PFSK-1 (cell line): ENCODE measurements around the gene NCAM1.

ENCODE experiments used
- FOXP2 ChIP-seq: optimal IDR thresholded peaks from 2 replicates; pipeline ENCODE3; 2011; ENCODE audit warnings: borderline replicate concordance, control low read depth, inconsistent platforms; ENCODE audit not compliant: insufficient read depth; ENCODE audit errors: extremely low read length, extremely low read depth
- POLR2AphosphoS5 ChIP-seq: IDR thresholded peaks from 2 replicates; pipeline ENCODE4 v1.6.1; 2012; ENCODE audit warnings: low read depth, mild to moderate bottlenecking, control low read depth, low read length, moderate library complexity
- REST ChIP-seq, 2 experiments: IDR thresholded peaks; 2 replicates each; pipeline versions ENCODE4 v1.6.1 to v1.8.0; 2011 to 2012; ENCODE audit warnings: low read depth in 2 of 2, low read length in 2 of 2, control low read depth in 1 of 2, inconsistent platforms in 1 of 2, mild to moderate bottlenecking in 1 of 2, moderate library complexity in 1 of 2; ENCODE audit not compliant: insufficient read depth in 1 of 2
- SIN3A ChIP-seq: IDR thresholded peaks from 2 replicates; pipeline ENCODE4 v1.6.1; 2012; ENCODE audit warnings: mild to moderate bottlenecking, low read length, moderate library complexity, borderline replicate concordance; ENCODE audit not compliant: insufficient read depth
- TAF1 ChIP-seq: IDR thresholded peaks from 2 replicates; pipeline ENCODE4 v1.6.1; 2012; ENCODE audit warnings: low read length, control low read depth, borderline replicate concordance; ENCODE audit not compliant: insufficient read depth

The NCAM1 gene

GRCh38 chr11:113119966-113120736 is 158.9 kb downstream of the NCAM1 start:
- TF ChIP-seq SIN3A (no peak), TAF1 (no peak), FOXP2 (no peak), POLR2AphosphoS5 (no peak), REST (IDR thresholded peaks at IDR 0.05; ENCODE audit: insufficient read depth in 1 of 2, low read depth in 2 of 2, low read length in 2 of 2) (no peak)

DNA sequence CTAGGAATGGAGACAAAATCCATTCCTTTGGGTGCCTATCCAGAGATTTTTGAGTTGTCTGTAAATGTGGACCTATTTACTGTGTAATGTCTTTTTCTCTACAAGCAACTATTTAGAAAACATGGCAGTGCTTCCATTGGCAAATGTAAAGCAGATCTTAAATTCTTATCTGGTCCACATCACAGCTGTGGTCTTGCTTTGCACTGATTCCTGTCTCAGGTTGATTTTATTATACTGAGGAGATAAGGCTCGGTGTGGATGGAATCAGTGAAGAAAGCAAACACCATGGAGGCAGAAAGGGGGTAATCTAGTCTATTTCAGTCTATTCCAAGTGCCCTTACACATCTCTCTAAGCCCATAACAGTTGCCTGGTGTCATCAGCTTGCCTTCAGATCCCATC is 160.5 kb downstream of the NCAM1 start:
- TF ChIP-seq FOXP2 = no peak
- no peak for TF ChIP-seq POLR2AphosphoS5
- TF ChIP-seq TAF1 = no peak
- no peak for TF ChIP-seq SIN3A
- no peak for TF ChIP-seq REST (IDR thresholded peaks at IDR 0.05; ENCODE audit: insufficient read depth in 1 of 2, low read depth in 2 of 2, low read length in 2 of 2)

DNA sequence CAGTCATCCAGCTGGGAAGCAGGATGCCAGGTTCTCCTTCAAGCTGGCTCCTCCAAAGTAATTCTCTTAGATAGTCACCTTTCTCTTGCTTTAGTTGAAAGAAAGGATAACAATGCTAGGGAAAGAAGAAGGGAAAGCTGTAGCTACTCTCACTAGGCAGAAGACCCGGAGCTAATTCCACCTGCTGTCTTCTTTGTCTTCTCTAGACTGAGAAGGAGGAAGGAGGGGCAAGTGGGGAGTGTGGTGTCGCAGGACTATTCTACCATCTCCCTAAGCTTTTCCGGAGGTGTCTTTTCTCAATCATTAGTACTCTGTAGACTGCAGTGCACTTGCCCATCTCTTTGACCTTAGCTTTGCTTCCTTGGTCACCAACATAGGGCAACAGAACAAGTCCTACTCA is 162.8 kb downstream of the NCAM1 start:
- TF ChIP-seq REST (IDR thresholded peaks at IDR 0.05; ENCODE audit: insufficient read depth in 1 of 2, low read depth in 2 of 2, low read length in 2 of 2) = no peak
- TF ChIP-seq TAF1 = no peak
- TF ChIP-seq POLR2AphosphoS5 = no peak
- no peak for TF ChIP-seq SIN3A

DNA sequence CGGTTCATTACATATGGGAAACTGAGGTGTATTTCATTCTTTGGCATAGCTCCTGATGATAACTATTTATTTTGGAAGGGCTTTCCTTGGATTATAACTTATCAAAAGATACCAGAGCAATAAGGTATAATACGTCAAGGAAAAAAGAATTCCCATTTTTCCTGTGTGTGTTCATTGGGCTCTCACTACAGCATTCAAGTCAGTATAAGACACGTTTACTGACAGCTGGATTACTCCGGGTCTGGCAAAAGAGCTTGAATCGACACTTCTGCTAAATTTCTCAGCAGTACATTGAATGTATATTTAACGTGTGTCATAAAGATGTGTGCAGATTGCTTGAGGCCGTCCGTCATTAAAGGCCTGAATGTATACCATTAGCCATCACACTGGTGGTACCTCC is 163.4 kb downstream of the NCAM1 start:
- TF ChIP-seq FOXP2 = no peak
- TF ChIP-seq REST (IDR thresholded peaks at IDR 0.05; ENCODE audit: insufficient read depth in 1 of 2, low read depth in 2 of 2, low read length in 2 of 2) = no peak
- no peak for TF ChIP-seq SIN3A
- no peak for TF ChIP-seq POLR2AphosphoS5
- no peak for TF ChIP-seq TAF1

- no peak for TF ChIP-seq POLR2AphosphoS5
- TF ChIP-seq FOXP2 = no peak
- TF ChIP-seq REST (IDR thresholded peaks at IDR 0.05; ENCODE audit: insufficient read depth in 1 of 2, low read depth in 2 of 2, low read length in 2 of 2) = no peak
- TF ChIP-seq TAF1 = no peak
- no peak for TF ChIP-seq SIN3A
Observed at GRCh38 chr11:113129261-113129992, 168.2 kb downstream of the NCAM1 start.
